SK-N-DZ (cell line): Measurements from ENCODE around the gene ALX4.

Experiments used
- DNase-seq: peaks from one replicate; pipeline ENCODE4 v3.0.0-alpha.2; 2015; ENCODE audit warnings: low spot score

The ALX4 gene

DNA sequence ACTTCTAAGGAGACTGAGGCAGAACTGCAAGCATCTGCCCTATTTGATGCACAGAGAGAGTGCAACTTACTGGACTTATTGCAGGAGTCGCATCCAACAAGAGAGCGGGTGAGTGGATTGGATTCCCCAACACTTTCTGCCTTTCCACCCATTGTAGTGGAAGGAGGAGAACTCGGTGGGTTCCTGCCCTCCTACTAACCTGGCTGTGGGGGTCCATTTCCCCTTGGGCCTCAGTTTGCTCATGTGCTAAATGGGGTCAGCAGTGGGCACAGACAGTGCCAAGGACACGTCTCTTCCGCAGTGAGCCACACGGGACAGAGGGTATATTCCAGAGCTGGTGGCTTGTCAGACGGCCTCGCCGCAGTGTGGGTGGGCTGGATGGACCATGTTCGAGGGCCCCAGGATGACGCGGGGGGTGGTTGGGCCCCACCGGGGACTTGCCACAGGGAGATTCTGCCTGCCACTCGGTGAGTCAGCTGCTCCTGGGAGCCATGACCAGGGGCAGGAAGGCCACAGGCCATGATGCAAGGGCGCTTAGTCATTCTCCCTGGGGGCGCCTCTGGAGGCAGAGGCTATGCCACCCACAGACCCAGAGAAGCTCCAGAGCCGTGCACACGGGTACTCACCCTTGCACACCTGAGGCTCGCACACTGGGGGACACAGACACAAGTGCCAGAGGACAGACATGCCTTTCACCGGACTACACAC lies 8.2 kb downstream of the ALX4 start:
- DNase-seq, result no peak

DNA sequence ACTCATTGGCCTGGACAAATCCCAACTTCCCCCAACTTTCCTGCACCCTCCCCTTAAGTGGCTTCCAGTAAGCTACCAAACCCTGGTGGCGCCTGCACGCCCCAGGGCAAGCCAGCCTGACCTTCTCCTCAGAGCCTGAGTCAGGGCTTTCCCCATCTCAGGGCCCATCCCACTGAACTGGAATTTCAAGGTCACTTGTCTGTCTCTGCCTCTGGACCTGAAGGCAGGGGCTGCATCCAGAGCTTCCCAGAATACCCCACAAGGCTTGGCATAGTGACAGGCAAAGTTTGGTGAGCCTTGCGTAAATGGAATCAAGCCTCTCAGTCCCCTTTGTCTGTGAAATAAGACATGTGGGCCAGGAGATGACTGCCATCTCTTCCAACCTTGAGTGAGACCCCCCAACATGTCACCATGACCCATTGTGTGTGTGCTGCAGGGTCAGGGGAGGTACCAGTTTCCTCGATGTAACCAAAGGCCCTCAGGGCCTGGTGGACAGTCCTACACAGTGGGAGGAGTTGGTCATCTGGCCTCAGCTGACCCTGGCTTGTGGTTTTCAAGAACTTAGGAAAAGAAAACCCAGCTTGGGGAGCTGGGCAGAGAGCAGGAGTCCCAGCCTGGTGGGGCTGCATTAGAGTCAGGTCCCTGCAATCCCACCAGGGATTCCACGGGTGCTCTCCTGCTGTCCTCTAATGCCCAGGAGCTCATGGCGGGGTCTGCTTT lies 8.9 kb downstream of the ALX4 start:
- no peak for DNase-seq

DNA sequence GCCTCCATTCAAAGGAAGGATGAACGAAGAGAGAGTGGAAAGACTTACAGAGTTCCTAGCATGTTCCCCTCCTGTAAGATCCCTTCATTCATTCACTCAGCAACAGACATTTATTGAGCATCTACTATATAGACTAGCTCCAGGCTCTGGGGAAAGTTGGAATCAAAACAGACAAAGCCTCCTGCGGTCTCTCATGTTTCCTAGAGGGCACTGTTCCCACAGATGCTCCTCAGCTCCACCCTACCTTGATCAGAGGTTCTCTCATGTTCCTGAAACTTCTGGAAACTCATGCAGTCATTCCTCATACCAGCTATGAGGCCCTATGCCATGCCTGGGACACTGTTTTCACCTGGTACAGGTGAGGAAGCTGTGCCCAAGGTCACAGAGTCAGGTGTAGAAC lies 11.1 kb downstream of the ALX4 start:
- no peak for DNase-seq

DNA sequence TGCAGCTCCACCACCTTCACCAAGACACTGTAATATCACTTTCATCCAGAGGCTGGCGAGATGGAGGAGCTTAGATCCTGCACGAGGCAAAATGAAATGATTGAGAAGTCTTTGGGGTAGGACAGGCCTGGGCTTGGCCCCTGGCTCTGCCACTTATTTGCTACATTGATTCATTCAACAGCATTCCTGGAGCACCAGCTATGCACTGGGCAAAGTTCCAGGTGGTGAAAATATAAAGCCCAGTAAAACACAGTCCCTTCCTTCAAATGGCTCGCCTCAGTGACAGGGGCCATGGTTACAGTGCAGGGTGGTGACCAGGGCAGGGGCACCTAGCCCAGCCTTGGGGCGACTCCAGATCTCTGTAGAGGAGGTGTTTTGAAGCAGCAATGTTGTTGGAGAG lies 19.7 kb downstream of the ALX4 start:
- DNase-seq, result no peak

DNA sequence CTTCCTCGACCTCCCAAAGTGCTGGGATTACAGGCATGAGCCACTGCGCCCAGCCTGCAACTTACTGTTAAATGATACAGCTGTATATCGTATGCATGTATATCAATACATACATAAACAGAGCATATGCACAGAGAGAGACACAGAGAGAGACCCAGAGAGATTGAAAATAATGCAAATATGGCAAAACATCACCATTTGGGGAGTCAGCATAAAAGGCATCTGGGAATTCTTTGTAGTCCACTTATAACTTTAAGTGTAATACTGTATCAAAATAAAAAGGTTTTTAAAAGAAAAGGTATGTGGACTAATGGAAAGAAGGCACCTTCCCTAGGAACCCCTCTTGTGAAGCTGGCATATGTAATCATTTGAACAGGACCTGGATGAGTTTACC lies 21.8 kb downstream of the ALX4 start:
- DNase-seq, result no peak

DNA sequence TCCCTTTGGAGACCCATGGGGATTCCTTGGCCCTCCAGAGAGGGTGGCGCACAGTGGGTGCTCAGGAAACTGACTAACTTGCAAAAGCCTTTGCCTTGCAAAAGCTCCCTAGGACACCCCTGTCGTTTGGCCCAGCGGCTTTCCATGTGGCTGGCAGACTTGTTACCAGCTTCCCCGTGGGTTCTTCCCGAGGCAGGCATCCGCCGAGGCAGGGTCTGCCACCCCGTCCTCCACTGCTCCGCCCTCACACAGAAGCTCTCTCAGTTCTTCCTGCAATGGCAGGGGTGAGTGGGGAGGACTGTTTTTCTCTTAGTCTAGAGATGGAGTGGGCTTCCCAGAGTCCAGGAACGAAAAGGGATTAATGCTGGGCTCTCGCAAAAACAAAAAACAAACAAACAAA lies 23.0 kb downstream of the ALX4 start:
- DNase-seq, result no peak

DNA sequence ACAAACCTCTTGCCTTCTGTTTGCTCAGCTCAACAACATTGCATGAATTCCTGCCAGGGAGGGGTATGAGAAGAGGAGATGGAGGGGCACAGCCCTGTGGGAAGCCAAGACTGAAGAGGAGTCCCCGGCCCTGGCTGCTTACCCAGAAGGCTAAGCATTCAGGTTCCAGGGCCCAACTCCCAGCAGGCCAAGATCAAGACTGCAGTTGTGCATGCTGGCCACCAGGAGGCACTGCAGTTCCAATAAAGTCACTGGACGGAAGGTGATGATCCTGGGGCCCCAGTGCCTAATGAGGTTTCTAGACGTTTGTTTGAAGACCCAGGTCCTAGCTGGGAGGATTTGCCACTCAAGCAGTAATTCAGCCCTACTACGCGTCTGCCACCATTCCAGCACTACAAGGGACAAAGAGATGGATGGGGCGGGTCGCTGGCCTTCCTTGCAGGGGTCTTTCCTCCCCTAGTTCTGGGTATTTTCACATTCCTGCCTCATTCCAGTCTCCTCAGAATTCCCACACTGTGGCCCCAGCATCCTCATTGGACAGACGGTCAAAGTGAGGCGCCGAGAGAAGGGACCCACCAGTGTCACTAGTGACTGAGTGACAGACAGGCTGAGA lies 23.6 kb downstream of the ALX4 start:
- peak; percentile 42 for DNase-seq

DNA sequence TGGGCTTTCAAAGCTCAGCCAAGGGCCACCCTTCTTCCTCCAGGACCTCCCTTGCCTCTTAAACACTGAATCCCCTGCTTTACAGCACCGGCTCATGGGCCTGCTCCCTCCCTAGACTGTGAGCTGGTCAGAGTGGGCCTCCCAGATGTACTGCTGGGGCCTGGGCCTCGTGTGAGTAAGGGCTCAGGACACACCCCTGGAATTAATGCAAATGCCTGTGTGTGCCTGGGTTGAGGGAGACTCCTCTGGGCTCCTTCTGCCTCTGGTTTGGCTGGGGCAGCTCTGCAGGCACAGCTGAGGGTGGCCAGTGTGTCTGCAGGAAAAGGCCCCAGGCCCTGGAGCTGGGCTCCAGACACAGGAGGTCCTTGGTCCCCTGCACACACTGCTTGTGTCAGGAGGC lies 24.2 kb downstream of the ALX4 start:
- no peak for DNase-seq

DNA sequence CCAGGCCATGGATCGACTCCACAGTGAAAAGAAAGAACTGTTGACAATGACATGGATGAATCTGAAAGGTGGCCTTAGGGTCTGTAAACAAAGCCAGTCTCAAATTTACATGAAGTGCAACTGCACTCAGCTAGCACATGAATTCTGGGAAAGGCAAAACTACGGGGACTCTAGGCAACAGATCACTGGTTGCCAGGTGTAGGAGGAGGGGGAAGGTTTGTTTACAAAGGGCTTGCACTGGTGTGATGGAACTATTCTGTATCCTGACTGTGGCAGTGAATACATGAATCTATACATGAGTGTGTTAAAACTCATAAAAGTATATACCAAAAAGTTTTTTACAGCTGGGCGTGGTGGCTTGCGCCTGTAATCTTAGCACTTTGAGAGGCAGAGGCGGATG lies 27.3 kb downstream of the ALX4 start:
- DNase-seq, result no peak

DNA sequence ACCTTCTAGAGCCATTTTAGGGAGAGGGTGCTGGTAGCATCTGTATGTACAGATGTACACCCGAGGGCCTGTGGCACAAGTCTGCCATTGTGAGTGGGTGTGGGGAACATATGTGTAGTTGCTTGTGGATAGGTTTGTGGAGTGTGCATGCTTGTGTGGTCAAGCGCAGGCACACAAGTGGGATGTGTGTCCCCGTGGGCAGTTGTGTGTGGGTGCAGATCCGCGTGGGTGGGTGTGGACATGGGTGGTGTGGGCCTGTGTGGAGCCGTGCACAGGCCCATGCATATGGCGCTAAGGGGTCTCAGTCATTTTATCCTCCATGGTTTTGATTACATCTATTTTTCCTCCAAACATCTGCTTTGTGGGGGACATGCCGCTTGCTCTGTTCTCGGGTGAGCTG lies 28.8 kb downstream of the ALX4 start:
- no peak for DNase-seq

DNA sequence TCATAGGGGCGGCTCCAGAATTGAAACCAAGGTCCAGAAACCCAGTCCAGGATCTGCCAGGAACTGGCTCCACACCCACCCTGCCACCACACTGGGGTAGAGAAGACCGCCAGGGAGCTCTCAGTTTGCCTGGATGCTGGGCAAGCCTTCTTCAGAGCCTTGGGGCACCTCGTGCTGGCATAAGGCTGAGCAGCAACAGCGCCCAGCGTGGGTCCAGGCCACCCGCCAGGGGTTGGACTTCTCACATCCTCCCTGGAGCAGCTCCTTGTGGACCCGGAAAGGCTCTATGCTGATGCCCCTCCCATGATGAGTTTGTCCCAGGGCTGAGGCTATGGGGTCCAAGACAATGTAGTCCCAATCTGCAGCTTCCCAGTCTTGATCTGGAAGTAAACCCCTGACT lies 29.7 kb downstream of the ALX4 start:
- no peak for DNase-seq

DNA sequence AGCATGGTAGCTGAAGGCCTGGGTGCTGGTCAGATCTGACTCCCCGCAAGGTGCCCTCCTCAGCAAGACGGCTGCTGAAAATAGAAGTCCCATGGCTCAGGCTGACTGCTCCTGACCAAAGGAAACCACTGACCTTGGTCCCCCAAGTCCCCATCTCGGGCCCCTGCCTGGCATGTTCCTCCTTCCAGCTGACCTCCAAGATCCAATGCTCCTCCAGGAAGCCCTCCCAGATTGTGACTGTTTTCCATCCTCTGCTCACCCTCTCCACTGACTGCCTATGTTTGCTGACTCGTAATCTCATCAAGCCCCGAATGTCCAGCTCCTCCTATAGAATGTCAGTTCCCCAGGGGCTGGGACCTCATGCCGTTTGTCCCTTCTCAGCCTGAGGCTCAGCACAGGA lies 30.5 kb downstream of the ALX4 start:
- no peak for DNase-seq

DNA sequence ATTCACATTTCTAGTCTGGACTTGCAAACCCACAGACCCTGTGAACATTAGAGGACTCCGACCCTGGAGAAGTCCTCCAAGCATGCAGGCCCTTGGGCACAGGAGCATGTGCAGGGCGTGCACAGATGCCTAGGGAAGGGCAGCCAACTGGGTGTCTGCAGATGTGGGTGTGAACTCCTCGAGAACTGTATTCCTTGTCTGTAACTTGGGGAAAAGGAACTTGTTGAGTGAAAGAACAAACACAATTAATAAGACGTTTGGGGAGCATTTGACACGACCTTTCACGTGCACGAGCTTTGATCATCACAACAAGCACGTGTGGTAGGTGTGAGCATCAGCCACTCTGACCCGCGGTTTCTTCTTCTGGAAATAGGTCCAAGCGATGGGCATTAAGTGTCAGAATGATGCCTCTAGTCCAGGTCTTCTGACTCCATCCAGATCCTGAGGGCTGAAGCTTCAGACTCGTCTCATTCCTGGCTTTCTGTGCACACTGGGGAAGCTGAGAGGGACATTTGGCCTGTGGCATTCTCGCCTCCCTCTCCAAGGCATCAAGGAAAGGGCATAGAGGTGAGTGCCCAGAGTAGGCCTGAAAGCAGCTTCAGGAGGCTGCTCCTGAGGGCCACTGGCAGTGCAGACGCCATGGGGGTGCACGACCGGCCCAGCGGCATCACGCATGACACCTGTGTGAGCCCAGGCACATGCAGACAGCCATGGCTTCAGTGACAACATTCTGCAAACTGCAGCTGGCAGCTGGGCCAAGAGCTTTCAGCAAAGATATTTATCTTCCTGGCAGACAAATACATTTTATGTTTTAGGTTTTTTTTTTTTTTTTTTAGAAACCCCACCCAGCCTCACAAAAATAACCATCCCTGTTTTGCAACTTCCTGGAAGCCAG lies 32.5 kb downstream of the ALX4 start:
- DNase-seq, result no peak

DNA sequence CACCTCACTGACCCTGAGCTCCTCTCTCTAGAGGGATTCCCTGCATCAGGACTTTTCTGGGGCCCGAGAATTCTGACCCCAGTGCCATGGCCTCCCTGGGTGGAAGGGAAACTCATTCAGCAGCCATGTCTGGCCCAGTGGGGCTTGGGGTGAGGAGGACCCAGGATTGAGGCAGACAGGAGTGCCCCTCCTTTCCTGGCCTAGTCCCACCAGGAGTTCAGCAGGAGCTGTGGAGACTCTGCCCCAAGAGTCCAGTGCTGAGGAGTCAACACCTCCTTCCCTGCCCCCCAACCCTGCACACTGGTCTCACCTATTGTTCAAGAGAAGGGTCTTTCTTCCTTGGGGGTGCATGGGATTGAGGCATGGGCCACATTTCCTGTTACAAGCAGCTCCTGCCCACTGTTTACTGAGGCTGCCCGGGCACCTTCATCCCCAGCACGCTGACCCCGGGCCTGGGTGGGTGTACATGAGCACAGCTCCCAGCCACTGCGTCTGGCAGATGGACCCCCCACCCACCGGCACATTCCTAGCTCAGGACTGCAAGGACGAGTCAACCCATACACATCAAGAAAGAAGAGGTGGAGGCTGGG lies 33.9 kb downstream of the ALX4 start:
- no peak for DNase-seq

DNA sequence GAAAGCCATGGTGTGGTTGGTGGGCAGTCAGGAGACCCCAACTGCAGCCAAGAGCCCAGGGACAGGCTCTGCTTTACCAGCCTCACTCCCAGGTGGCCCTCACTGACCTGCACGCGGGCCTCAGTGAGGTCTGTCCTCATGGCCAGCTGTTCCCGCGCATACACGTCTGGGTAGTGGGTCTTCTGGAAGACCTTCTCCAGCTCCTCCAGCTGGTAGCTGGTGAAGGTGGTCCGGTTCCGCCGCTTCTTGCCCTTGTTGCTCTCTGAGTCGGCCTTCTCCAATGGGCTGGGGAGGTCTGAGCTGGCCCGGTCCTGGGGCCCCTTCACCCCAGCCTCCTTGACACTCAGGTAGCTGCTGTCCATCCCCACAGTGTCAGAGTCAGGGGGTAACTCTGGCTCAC lies 34.7 kb downstream of the ALX4 start:
- no peak for DNase-seq

DNA sequence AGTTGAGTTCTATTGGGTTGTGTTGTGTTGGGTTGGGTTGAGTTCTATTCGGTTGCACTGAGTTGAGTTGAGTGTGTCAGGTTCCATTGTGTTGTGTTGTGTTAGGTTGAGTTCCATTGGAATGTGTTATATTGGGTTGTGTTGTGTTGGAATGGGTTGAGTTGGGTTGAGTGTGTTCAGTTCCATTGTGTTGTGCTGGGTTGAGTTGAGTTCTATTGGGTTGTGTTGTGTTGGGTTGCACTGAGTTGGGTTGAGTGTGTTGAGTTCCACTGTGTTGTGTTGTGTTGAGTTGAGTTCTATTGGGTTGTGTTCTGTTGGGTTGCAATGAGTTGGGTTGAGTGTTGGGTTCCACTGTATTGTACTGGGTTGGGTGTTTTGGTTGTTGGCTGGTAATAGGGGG lies 35.5 kb downstream of the ALX4 start:
- DNase-seq, result no peak

DNA sequence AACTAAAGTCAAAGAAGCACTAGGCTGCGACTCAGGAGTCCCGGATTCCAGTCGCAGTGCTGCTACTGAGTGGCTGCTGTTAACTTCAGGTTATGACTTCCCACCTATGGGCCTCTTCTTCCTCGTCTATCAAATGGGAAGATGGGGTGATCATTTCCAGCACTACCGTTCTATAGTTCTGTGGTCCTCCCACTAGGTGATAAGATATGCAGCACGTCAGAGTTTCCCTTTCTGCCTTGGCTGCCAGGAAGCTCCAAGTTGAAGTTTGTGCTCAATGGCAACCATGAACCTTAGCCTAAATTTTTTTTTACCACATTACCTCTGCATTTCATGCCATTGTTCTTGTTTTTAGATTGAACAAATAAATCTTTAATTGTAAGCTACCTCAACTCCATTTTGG lies 38.7 kb downstream of the ALX4 start:
- no peak for DNase-seq

DNA sequence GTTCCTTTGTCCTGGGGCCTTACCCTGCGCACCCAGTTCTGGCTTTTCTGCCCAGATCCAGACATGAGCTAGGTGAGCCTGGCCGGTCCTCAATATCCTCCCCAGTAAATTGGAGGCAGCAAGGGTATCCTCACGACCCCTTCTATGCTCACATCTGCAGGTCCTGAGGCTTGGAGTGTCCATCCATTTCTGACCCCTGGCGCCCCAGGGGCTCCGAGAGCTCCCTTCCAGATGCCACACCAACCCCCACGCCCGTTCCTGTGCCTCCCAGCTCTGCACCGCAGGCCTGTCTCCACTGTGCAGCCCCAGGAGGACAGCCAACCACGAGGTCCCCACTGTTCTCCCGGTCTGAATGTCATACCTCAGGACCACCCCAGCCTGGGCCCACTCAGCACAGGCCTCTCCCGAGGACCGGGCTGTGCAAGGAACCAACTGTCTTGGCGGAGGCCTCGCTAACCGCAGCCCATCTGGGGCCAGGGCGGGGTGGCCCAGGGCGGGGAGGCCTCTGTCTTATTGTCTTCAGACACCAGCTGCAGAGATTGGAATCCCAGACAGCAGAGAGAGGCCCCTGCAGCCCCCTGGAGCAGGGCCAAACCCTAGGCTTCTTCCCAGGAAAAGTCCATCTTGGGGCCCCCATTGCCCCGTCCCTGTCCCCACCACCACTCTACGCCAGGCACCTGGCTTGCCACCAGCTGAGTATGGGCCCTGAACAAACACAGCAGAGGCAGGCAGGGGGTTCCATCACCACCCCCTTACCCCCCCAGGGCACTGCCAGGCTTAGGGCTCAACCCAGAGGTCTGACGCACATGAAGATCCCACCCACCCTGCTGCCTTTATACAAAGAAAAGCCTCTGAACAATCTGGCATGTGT lies 39.3 kb downstream of the ALX4 start:
- no peak for DNase-seq

DNA sequence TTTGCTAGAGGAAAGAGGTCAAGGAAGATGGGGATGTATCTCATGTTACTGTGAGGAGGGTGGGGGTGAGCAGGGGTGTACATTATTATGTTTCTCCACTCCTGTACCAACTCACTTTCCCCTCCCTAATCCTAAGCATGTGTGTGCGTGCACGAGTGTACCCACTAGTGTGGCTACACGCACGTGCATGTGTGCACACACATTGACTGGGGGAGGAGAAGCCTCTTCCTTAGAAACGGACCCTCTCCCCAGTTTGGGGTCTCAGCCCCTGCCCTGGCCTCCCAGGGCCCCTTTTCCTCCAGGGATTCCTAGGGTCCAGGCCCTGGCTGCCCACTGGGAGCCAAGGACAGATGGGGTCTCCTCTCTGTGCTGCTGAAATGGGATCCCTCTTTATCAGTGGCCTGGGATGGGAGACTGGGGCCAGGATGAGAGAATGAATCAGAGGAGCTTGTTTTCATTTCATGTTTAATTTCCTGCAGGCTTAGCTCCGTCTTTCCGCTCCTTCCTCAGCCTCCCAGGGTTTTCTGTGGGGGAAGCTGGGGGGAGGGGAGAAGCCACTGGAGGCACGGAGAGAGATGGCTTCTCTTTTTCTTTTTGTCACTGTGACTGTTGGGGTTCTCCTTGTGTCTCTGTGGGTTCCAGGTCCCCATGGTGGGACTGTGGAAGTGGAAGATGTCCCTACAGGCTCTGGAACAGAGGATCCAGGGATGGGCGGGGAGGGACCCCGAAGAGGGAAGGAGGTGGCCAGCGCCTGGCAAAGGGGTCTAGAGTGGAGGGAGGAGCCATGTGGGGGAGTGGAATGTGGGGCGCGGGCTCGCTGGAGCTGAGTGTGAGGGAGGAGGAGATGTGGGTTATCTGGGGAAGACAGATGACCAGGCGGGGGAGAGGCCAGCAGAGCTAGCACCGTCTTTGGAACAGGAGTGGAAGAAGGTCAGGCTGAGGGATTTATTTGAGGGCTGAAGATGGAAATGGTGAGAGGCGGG lies 40.3 kb downstream of the ALX4 start:
- no peak for DNase-seq
